GM12891 (cell line): ENCODE data around the gene SFMBT1.

Experiments used
- POLR2A ChIP-seq: IDR thresholded peaks from 2 replicates; pipeline ENCODE4 v1.6.1; 2011; ENCODE audit warnings: low read depth, low read length, control low read depth
- POLR2AphosphoS5 ChIP-seq: IDR thresholded peaks from 2 replicates; pipeline ENCODE4 v1.6.1; 2011; ENCODE audit warnings: low read depth, low read length, control low read depth

- TF ChIP-seq POLR2A (no peak), POLR2AphosphoS5 (no peak)
These were observed 66.5 kb downstream of the SFMBT1 start for GRCh38 chr3:52979190-52979983.
